ENCODE results near the gene MCRIP1. TPM values are rescaled to one million over a fixed set of nuclear protein-coding genes. Genes with fewer than 3 reads are reported as not detected.

The MCRIP1 gene
- polyA plus RNA-seq, 3 donors: 102 to 124 (median 122) TPM

DNA sequence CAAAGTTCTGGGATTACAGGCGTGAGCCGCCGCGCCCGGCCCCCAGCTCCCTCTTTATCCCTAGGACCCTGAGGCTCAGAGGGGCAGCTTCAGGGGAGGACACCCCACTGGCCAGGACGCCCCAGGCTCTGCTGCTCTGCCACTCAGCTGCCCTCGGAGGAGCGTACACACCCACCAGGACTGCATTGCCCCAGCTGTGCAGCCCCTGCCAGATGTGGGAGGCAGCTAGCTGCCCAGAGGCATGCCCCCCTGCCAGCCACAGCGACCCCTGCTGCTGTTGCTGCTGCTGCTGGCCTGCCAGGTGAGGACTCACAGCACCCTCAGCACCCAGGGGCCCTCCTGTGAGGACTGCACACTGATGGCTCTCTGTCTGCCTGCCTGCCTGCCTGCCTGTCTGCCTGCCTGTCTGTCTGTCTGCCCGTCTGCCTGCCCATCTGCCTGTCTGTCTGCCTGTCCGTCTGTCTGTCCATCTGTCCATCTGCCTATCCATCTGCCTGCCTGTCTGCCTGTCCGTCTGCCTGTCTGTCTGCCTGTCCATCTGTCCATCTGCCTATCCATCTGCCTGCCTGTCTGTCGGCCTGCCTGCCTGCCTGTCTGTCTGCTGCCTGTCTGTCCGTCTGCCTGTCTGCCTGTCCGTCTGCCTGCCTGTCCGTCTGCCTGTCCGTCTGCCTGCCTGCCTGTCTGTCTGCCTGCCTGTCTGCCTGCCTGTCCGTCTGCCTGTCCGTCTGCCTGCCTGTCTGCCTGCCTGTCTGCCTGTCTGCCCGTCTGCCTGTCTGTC lies 24.1 kb downstream of the MCRIP1 start:
- DNase-seq: no peak

GRCh38 chr17:81807839-81808238 lies 25.3 kb downstream of the MCRIP1 start:
- DNase-seq: no peak

DNA sequence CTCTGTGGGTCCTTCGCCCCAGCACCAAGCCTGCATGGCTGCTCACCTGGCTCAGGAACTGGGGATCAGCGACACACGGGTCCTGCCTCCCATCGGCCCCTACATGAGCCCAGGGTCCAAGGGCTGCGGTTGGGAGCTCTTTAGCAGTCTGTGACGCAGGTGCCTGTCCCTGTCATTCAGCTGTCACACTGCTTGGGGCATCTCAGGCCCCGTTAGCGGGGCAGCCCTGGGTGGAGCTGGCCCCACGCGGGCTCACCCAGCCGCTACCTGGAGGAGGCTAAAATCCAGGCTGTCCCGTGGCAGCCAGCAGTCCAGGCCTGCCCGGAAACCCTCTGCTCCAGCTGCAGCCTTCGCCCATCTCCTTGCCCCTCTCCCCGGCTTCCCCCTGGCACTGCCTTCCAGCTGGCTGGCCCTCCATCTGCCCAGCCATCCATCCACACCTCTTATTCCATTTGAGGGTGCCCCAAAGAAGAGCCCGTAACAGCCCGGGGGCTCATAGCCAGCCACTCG lies 25.8 kb downstream of the MCRIP1 start:
- no peak for DNase-seq

GRCh38 chr17:81806461-81807209 lies 26.5 kb downstream of the MCRIP1 start:
- DNase-seq: no peak

GRCh38 chr17:81805707-81806460 lies 27.2 kb downstream of the MCRIP1 start:
- DNase-seq: no peak

GRCh38 chr17:81804559-81805399 lies 28.3 kb downstream of the MCRIP1 start:
- no peak for DNase-seq

- no peak for DNase-seq
Measured at GRCh38 chr17:81803728-81804558, 29.1 kb downstream of the MCRIP1 start, which contains the start of gene GCGR. GCGR (plus strand) TSS chr17:81804150; CDS start chr17:81809019, 4,869 bp downstream.

- no peak for DNase-seq
Measured at GRCh38 chr17:81802856-81803643, 30.0 kb downstream of the MCRIP1 start.

- DNase-seq: no peak
Measured at GRCh38 chr17:81802048-81802758, 30.9 kb downstream of the MCRIP1 start.

DNA sequence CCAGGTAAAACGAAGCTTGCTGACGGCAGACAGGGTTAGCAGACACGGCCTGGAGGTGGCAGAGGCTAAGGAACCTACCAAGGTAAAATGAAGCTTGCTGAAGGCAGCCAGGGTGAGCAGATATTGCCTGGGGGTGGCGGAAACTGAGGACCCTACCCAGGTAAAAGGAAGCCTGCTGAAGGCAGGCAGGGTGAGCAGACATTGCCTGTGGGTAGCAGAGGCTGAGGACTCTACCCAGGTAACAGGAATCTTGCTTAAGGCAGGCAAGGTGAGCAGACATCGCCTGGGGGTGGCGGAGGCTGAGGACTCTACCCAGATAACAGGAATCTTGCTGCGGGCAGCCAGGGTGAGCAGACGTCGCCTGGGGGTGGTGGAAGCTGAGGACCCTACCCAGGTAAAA lies 31.8 kb downstream of the MCRIP1 start:
- DNase-seq: no peak

DNA sequence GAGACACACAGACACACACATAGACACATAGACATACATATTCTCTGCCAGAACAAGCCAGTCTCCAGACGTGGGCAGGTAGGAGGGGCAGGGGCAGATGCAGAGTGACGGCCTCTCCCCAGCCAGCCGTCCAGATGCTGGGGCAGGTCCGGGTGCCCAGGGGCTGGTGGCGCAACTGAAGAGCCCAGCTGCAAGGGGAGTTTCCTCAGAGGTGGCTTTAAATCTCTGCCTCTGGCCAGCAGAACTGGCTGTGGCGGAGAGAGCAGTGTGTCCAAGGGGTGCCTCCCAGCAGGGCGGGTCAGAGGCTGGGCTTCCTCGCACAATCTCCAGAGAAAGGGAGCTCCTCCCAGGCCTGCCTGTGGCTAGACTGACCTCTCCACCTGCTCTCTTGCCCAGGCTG lies 38.6 kb downstream of the MCRIP1 start:
- DNase-seq: no peak

GRCh38 chr17:81794074-81794476 lies 39.0 kb downstream of the MCRIP1 start:
- DNase-seq: no peak

- DNase-seq: no peak
Measured at GRCh38 chr17:81792675-81793615, 40.1 kb downstream of the MCRIP1 start.
